H1 (cell line): ENCODE data around the gene CHST3. TPM values are rescaled to one million over a fixed set of nuclear protein-coding genes. Genes with fewer than 3 reads are reported as not detected.
"Not testable (repeated sequence)": the region's sequence is repeated elsewhere in the genome, so short reads cannot be mapped to it uniquely, and the experiment has no call there.

Source experiments
- CTCF ChIA-PET: fragments of 300-600 bp; sonication (Branson Sonifier 250); formaldehyde crosslinking; loops from one replicate; lab custom pipeline; 2021; ENCODE audit not compliant: partially characterized antibody; lab: Charles Lee
- POLR2A ChIA-PET: fragments of 300-600 bp; sonication (Branson Sonifier 250); formaldehyde crosslinking; loops from one replicate; lab custom pipeline; 2021; ENCODE audit warnings: inconsistent platforms; ENCODE audit not compliant: partially characterized antibody; lab: Charles Lee
- DNase-seq, 2 experiments: peaks; one replicate each; pipeline versions ENCODE4 v3.0.0 to v3.0.0-alpha.2; 2010 to 2022; ENCODE audit warnings: low spot score in 2 of 2, low read depth in 1 of 2, mixed read lengths in 1 of 2
- FAIRE-seq: peaks from 2 replicates; lab custom pipeline; 2011; peaks lifted over from hg19 to GRCh38; lab: Jason Lieb, UNC
- H2AFZ ChIP-seq: 2 replicates; pipeline ENCODE4 v1.8.1; 2012; ENCODE audit warnings: low read length, inconsistent platforms
- H2AK5ac ChIP-seq: 2 replicates; pipeline ENCODE4 v1.6.1; 2013; ENCODE audit warnings: low read depth, low read length
- H2BK120ac ChIP-seq: replicated peaks from 2 replicates; pipeline ENCODE3; 2013; ENCODE audit warnings: low read depth, low read length, inconsistent platforms
- H2BK12ac ChIP-seq: 2 replicates; pipeline ENCODE4 v1.6.1; 2013; ENCODE audit warnings: low read depth, low read length
- H2BK15ac ChIP-seq: 2 replicates; pipeline ENCODE4 v1.6.1; 2013; ENCODE audit warnings: low read length
- H2BK20ac ChIP-seq: 2 replicates; pipeline ENCODE4 v1.6.1; 2013; ENCODE audit warnings: low read length
- H2BK5ac ChIP-seq: 2 replicates; pipeline ENCODE4 v1.6.1; 2013; ENCODE audit warnings: low read depth, low read length
- H3K14ac ChIP-seq: 2 replicates; pipeline ENCODE4 v1.6.1; 2013; ENCODE audit warnings: inconsistent platforms; ENCODE audit not compliant: insufficient read length
- H3K18ac ChIP-seq: 2 replicates; pipeline ENCODE4 v1.6.1; 2013; ENCODE audit warnings: low read length; ENCODE audit errors: extremely low read depth
- H3K23ac ChIP-seq: 2 replicates; pipeline ENCODE4 v1.6.1; 2013; ENCODE audit warnings: inconsistent platforms; ENCODE audit not compliant: insufficient read length
- H3K23me2 ChIP-seq: 2 replicates; pipeline ENCODE4 v1.6.1; 2013; ENCODE audit warnings: low read depth, low read length
- H3K27ac ChIP-seq: 2 replicates; pipeline ENCODE4 v1.6.1; 2011; ENCODE audit warnings: low read depth, low read length, inconsistent platforms
- H3K27me3 ChIP-seq, 4 experiments: replicated peaks in 1 of 4; 1 replicate in 1 of 4; 2 replicates in 3 of 4; pipeline versions ENCODE4 v1.6.1 to v1.8.1; 2011 to 2013; ENCODE audit warnings: low read length in 3 of 4, mild to moderate bottlenecking in 3 of 4, inconsistent platforms in 2 of 4, mixed read lengths in 2 of 4, moderate library complexity in 1 of 4; ENCODE audit not compliant: control insufficient read depth in 3 of 4, insufficient read depth in 3 of 4; ENCODE audit errors: extremely low read depth in 1 of 4
- H3K36me3 ChIP-seq, 4 experiments: 2 replicates each; pipeline versions ENCODE4 v1.6.1 to v1.8.1; 2011 to 2013; ENCODE audit warnings: mild to moderate bottlenecking in 4 of 4, low read length in 3 of 4, moderate library complexity in 2 of 4, control low read depth in 1 of 4, inconsistent platforms in 1 of 4; ENCODE audit not compliant: insufficient read depth in 4 of 4, control insufficient read depth in 2 of 4
- H3K4ac ChIP-seq: replicated peaks from 2 replicates; pipeline ENCODE3; 2013; ENCODE audit warnings: low read length, low read depth, mixed read lengths, inconsistent platforms; ENCODE audit not compliant: insufficient read length
- H3K4me1 ChIP-seq, 4 experiments: replicated peaks in 1 of 4; 1 replicate in 1 of 4; 2 replicates in 3 of 4; pipeline versions ENCODE4 v1.6.1 to v1.8.1; 2011 to 2013; ENCODE audit warnings: low read length in 3 of 4, inconsistent platforms in 2 of 4, mixed read lengths in 1 of 4; ENCODE audit not compliant: insufficient read depth in 4 of 4, control insufficient read depth in 3 of 4
- H3K4me2 ChIP-seq, 2 experiments: 2 replicates each; pipeline versions ENCODE4 v1.6.1 to v1.8.1; 2011 to 2013; ENCODE audit warnings: low read depth in 2 of 2, low read length in 2 of 2, control low read depth in 1 of 2, inconsistent platforms in 1 of 2, mild to moderate bottlenecking in 1 of 2; ENCODE audit not compliant: insufficient read depth in 1 of 2
- H3K4me3 ChIP-seq, 4 experiments: fragments of 200-600, 300-600 bp in 1 of 4; sonication (generic), shearing (Covaris generic), sonication (Bioruptor Twin) in 1 of 4; 2 replicates each; pipeline versions ENCODE4 v1.5.1 to v1.8.1; 2011 to 2016; ENCODE audit warnings: low read length in 4 of 4, low read depth in 3 of 4, control low read depth in 2 of 4, inconsistent platforms in 2 of 4, mild to moderate bottlenecking in 2 of 4, mixed read lengths in 1 of 4, moderate library complexity in 1 of 4; ENCODE audit not compliant: insufficient read depth in 2 of 4; ENCODE audit errors: extremely low read depth in 1 of 4
- H3K56ac ChIP-seq: replicated peaks from 2 replicates; pipeline ENCODE3; 2013; ENCODE audit warnings: low read depth, mild to moderate bottlenecking, mixed read lengths, low read length, inconsistent platforms; ENCODE audit not compliant: insufficient read length
- H3K79me1 ChIP-seq: 2 replicates; pipeline ENCODE4 v1.6.1; 2013; ENCODE audit warnings: low read depth, low read length, control low read depth
- H3K79me2 ChIP-seq, 2 experiments: 2 replicates each; pipeline versions ENCODE4 v1.6.1 to v1.8.1; 2012 to 2013; ENCODE audit warnings: low read length in 2 of 2, mild to moderate bottlenecking in 2 of 2, inconsistent platforms in 1 of 2; ENCODE audit not compliant: insufficient read depth in 2 of 2, control insufficient read depth in 1 of 2
- H3K9ac ChIP-seq, 4 experiments: replicated peaks in 1 of 4; 1 replicate in 1 of 4; 2 replicates in 3 of 4; pipeline versions ENCODE4 v1.6.1 to v1.8.1; 2011 to 2013; ENCODE audit warnings: low read depth in 3 of 4, low read length in 3 of 4, control low read depth in 2 of 4, mild to moderate bottlenecking in 2 of 4, moderate library complexity in 2 of 4, inconsistent platforms in 1 of 4; ENCODE audit errors: extremely low read depth in 1 of 4
- H3K9me3 ChIP-seq, 2 experiments: 2 replicates each; pipeline versions ENCODE4 v1.6.1 to v1.8.1; 2012 to 2013; ENCODE audit warnings: mild to moderate bottlenecking in 2 of 2, moderate library complexity in 2 of 2, control low read depth in 1 of 2, inconsistent platforms in 1 of 2, low read depth in 1 of 2, low read length in 1 of 2, mixed read lengths in 1 of 2; ENCODE audit not compliant: insufficient read depth in 2 of 2
- H4K20me1 ChIP-seq, 2 experiments: replicated peaks in 1 of 2; 2 replicates each; pipeline versions ENCODE3 to v1.8.1; 2011 to 2013; ENCODE audit warnings: inconsistent platforms in 2 of 2, low read length in 2 of 2, mild to moderate bottlenecking in 1 of 2; ENCODE audit not compliant: insufficient read depth in 2 of 2, control insufficient read depth in 1 of 2
- H4K5ac ChIP-seq: 2 replicates; pipeline ENCODE4 v1.6.1; 2013; ENCODE audit warnings: low read length, low read depth, mixed read lengths, inconsistent platforms; ENCODE audit not compliant: insufficient read length
- H4K8ac ChIP-seq: 2 replicates; pipeline ENCODE4 v1.8.0; 2013; ENCODE audit warnings: mild to moderate bottlenecking, moderate library complexity, low read length, inconsistent platforms; ENCODE audit not compliant: insufficient read depth; ENCODE audit errors: extremely low read depth
- H4K91ac ChIP-seq: replicated peaks from 2 replicates; pipeline ENCODE3; 2013; ENCODE audit warnings: low read length, mixed read lengths, inconsistent platforms; ENCODE audit not compliant: insufficient read length
- WGBS, 2 experiments: shearing (Covaris generic) in 1 of 2; methylation state at CpG; one replicate each; pipeline versions ENCODE4 v1.1.6 to v1.1.7; 2013 to 2015; ENCODE audit warnings: low lambda C conversion rate in 2 of 2, mixed read lengths in 2 of 2, inconsistent platforms in 1 of 2, low coverage in 1 of 2, missing lambda C conversion rate in 1 of 2; ENCODE audit not compliant: insufficient replicate concordance in 2 of 2, insufficient coverage in 1 of 2, insufficient read length in 1 of 2; ENCODE audit errors: extremely low coverage in 1 of 2, missing lambda C conversion rate in 1 of 2; 5-methylcytosine and 5-hydroxymethylcytosine counted together
- polyA plus RNA-seq, 7 experiments: library from polyadenylated mRNA; depleted of rRNA in 3 of 7; stranded (reverse) in 5 of 7; unstranded in 2 of 7; fragments of >200 nt in 5 of 7; fragments of 200-250 nt in 2 of 7; gene quantifications; 1 replicate in 5 of 7; 2 replicates in 1 of 7; 4 replicates in 1 of 7; pipeline versions ENCODE4 v1.2.1 to v1.2.3, GENCODE V29; 2011 to 2013; ENCODE audit warnings: missing spikeins in 2 of 7, mixed read lengths in 2 of 7
- total RNA-seq: library from RNA; stranded (reverse); fragmentation: NEBNext Ultra II Directional; extraction: Animal tissue kit (Norgen Biotek cat#: 25700); gene quantifications from 2 replicates; pipeline ENCODE4 v1.2.1, GENCODE V29; 2021

Gene CHST3
- total and polyA plus RNA-seq, 2 of the 8 experiments (the other 6 are each of a cell fraction or from before 2014, with no cell fraction given): 2.0 to 5.8 TPM

DNA sequence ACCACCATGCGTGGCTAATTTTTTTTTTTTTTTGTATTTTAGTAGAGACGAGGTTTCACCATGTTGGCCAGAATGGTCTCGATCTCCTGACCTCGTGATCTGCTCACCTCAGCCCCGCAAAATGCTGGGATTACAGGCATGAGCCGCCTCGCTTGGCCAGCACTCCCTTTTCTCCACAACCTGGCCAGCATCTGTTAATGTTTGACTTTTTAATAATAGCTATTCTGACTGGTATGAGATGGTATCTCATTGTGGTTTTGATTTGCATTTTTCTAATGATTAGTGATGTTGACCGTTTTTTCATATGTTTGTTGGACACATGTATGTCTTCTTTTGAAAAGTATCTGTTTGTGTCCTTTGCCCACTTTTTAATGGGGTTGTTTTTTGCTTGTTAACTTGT is 3.8 kb downstream of the CHST3 start:
- CTCF ChIA-PET: interaction anchor here (1.4 kb wide), 3 partner anchors 10 to 72 kb away, joined by 4 to 8 read pairs (median 6); no protein-coding TSS in a partner anchor
- Histone ChIP-seq H3K27me3 (peaks cover 3 to 37% (median 28%) of the 10 kb centered on the region in 4 experiments; a peak in 6 of 7 replicates), H3K4me1 (peaks cover 2 to 15% (median 10%) of the 10 kb centered on the region in 4 experiments; a peak in 4 of 7 replicates), H3K23me2 (peaks cover 17% of the 10 kb centered on the region)
- H2AK5ac ChIP-seq, H2BK20ac ChIP-seq, H3K18ac ChIP-seq, H3K23ac ChIP-seq, H3K9ac ChIP-seq, H4K8ac ChIP-seq, H2AFZ ChIP-seq, H2BK120ac ChIP-seq, H4K91ac ChIP-seq, H3K14ac ChIP-seq, H3K36me3 ChIP-seq, H4K20me1 ChIP-seq, H4K5ac ChIP-seq, H3K79me1 ChIP-seq, H3K56ac ChIP-seq, H2BK12ac ChIP-seq, DNase-seq, H2BK5ac ChIP-seq, H2BK15ac ChIP-seq, H3K79me2 ChIP-seq, FAIRE-seq, H3K4me2 ChIP-seq, POLR2A ChIA-PET, H3K4ac ChIP-seq, H3K9me3 ChIP-seq, H3K4me3 ChIP-seq, H3K27ac ChIP-seq: not testable (repeated sequence)
- 93% methylated on average over 8 of the region's 8 CpGs; no CpG with 5 or more reads in 1 of the 2 experiments for whole genome bisulfite sequencing, 2 experiments
